Heart left ventricle (tissue), 16 donors: Measurements from ENCODE around the gene BSND. TPM values are rescaled to one million over a fixed set of nuclear protein-coding genes. Genes with fewer than 3 reads are reported as not detected.

Experiments
- ATAC-seq, 4 donors: fragments of 200-7000 bp; cut with Tn5 transposase; one replicate each; pipeline ENCODE4 v1.9.1; 2020 to 2022; ENCODE audit warnings: moderate library complexity in 4 of 4, mild to moderate bottlenecking in 3 of 4, moderate number of reproducible peaks in 1 of 4
- DNase-seq, 5 donors: peaks; one replicate each; pipeline ENCODE4 v3.0.0-alpha.2; 2020
- H3K27ac ChIP-seq, 12 donors: fragments of 200-600 bp; sonication (generic) in 4 of 12; one replicate each; pipeline versions ENCODE4 v1.5.0 to v1.8.0; 2016 to 2022; ENCODE audit warnings: mild to moderate bottlenecking in 2 of 12
- H3K27me3 ChIP-seq, 9 donors: fragments of 200-600 bp; sonication (generic) in 2 of 9; one replicate each; pipeline versions ENCODE4 v1.5.1 to v1.8.0; 2016 to 2022; ENCODE audit warnings: mild to moderate bottlenecking in 3 of 9
- H3K36me3 ChIP-seq, 9 donors: fragments of 200-600 bp; sonication (generic) in 2 of 9; one replicate each; pipeline versions ENCODE4 v1.5.0 to v1.8.0; 2018 to 2022; ENCODE audit warnings: mild to moderate bottlenecking in 2 of 9
- H3K4me1 ChIP-seq, 12 donors: fragments of 200-600 bp; sonication (generic) in 4 of 12; one replicate each; pipeline versions ENCODE4 v1.5.0 to v1.8.0; 2016 to 2022; ENCODE audit warnings: mild to moderate bottlenecking in 3 of 12
- H3K4me3 ChIP-seq, 12 donors: fragments of 200-600 bp; sonication (generic) in 4 of 12; one replicate each; pipeline versions ENCODE4 v1.5.0 to v1.8.0; 2017 to 2022; ENCODE audit warnings: mild to moderate bottlenecking in 9 of 12, moderate library complexity in 4 of 12
- H3K9me3 ChIP-seq, 12 donors: fragments of 200-600 bp; sonication (generic) in 4 of 12; one replicate each; pipeline versions ENCODE4 v1.5.0 to v1.8.0; 2016 to 2022; ENCODE audit warnings: mild to moderate bottlenecking in 1 of 12
- POLR2A ChIP-seq, 2 donors: fragments of 450-650 bp; IDR thresholded peaks; one replicate each; pipeline ENCODE4 v1.6.1; 2017; ENCODE audit warnings: antibody characterized with exemption in 2 of 2, mild to moderate bottlenecking in 2 of 2, moderate library complexity in 2 of 2
- WGBS, 4 donors: extraction: QIAGEN DNeasy Blood & Tissue Kit in 2 of 4; methylation state at CpG; one replicate each; pipeline versions ENCODE4 v1.1.5 to v1.1.7; 2013 to 2018; 5-methylcytosine and 5-hydroxymethylcytosine counted together
- intact Hi-C, 10 donors: fragments of 100-400 bp; cut with DNase I; formaldehyde crosslinking; loops; one replicate each; pipeline versions ENCODE4 v1.11.1 to v1.14.2; 2022
- polyA plus RNA-seq, 2 donors: library from polyadenylated mRNA; stranded (reverse); fragments of 200-250 nt; gene quantifications; one replicate each; pipeline ENCODE4 v1.2.3, GENCODE V29; 2013
- total RNA-seq, 9 donors: library from RNA; depleted of rRNA in 2 of 9; stranded (reverse); fragments of >200 nt in 2 of 9; fragmentation: NEBNext Ultra II Directional in 3 of 9; extraction: Animal tissue kit (Norgen Biotek cat#: 25700) in 3 of 9; gene quantifications; one replicate each; pipeline versions ENCODE4 v1.1.0 to v1.2.4, GENCODE V29; 2016 to 2023
- TF ChIP-seq, protein P1 (sequence below), 12 donors: fragments of 200-600 bp; sonication (generic) in 4 of 12; IDR thresholded peaks; one replicate each; pipeline versions ENCODE4 v1.5.0 to v1.8.0; 2018 to 2022; ENCODE audit warnings: antibody characterized with exemption in 12 of 12, mild to moderate bottlenecking in 5 of 12
- donor health status: ischemic (EF 13 %, LVEDD 7.1; RV severe dilation, severe dysfunction).
- donor health status: healthy with polysubstance abuse.
- donor health status: DM: no; HTN: yes; CAD: no.
- donor health status: DM: no; HTN: no; CAD: no.
- donor health status: ischemic (EF 25% LVEDD 6.9; RV normal size, moderate dysfunction).
- donor health status: ischemic (EF 25% LVEDD 5.7; RV mildly dilated, moderate dysfunction).
- donor health status: healthy.
- donor health status: DM: yes; HTN: yes; CAD: no.
- donor health status: ischemic (EF 35%, LVEDD 5.7; RV mildly dilated, moderate dysfunction).
- donor health status: nonischemic (EF 11% LVEDD 7.7; RV severe dilation, severe dysfunction).
- donor health status: DM: yes; HTN: yes; CAD: no.
- donor health status: PGD.
- donor health status: ischemic (EF 29% LVEDD 5.4; RV normal size, mild dysfunction).
- donor health status: nonischemic (EF 23%, LVEDD 6.1; RV moderate dilation, normal function).

BSND gene
- total and polyA plus RNA-seq, 11 donors = not detected

DNA sequence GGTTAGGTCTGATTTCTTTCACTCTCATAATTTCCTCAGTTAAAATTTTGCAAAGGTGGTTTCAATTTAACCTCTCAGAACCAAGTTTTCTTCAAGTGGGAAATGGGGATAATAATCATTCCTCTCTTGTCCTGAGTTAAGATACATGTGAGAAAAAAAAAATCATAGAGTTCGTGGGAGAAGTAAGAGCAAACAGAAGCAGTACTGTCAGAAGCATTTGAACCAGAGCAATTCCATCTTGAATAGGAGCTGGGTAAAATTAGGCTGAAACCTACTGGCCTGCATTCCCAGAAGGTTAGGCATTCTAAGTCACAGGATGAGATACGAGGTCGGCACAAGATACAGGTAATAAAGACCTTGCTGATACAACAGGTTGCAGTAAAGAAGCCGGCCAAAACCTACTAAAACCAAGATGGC, 46.9 kb upstream of the BSND start:
- Histone ChIP-seq H3K36me3 (no peaks in the 10 kb centered on the region), H3K4me3 (no peak overlapping the region), H3K27ac (no peak overlapping the region), H3K27me3 (no peaks in the 10 kb centered on the region), H3K9me3 (no peaks in the 10 kb centered on the region), H3K4me1 (peaks cover 0 to 13% (median 9%) of the 10 kb centered on the region in 12 donors)
- ATAC-seq (no peak), DNase-seq (no peak)
- TF ChIP-seq POLR2A (IDR thresholded peaks at IDR 0.05) = no peak
- TF ChIP-seq, protein P1, sequence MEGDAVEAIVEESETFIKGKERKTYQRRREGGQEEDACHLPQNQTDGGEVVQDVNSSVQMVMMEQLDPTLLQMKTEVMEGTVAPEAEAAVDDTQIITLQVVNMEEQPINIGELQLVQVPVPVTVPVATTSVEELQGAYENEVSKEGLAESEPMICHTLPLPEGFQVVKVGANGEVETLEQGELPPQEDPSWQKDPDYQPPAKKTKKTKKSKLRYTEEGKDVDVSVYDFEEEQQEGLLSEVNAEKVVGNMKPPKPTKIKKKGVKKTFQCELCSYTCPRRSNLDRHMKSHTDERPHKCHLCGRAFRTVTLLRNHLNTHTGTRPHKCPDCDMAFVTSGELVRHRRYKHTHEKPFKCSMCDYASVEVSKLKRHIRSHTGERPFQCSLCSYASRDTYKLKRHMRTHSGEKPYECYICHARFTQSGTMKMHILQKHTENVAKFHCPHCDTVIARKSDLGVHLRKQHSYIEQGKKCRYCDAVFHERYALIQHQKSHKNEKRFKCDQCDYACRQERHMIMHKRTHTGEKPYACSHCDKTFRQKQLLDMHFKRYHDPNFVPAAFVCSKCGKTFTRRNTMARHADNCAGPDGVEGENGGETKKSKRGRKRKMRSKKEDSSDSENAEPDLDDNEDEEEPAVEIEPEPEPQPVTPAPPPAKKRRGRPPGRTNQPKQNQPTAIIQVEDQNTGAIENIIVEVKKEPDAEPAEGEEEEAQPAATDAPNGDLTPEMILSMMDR (IDR thresholded peaks at IDR 0.05) = no peak
- WGBS, 4 donors = 91 to 95% (median 93%) methylated on average over 4 of the region's 4 CpGs
- intact Hi-C loops = loop anchor here in 8 of 10 donors (2.0 to 5.0 kb wide), 5 partner anchors 43 to 71 kb away; partner anchors contain the start of gene BSND (in 1 of the 8)

GRCh38 chr1:54952950-54953718, 45.6 kb upstream of the BSND start:
- WGBS, 4 donors = 84 to 88% (median 87%) methylated on average over 4 of the region's 4 CpGs
- DNase-seq (no peak), ATAC-seq (no peak)
- intact Hi-C loops = loop anchor here in 1 of 10 donors (5.0 kb wide), 1 partner anchor 69 kb away; no protein-coding TSS in a partner anchor
- H3K4me1 ChIP-seq = peaks cover 0 to 13% (median 9%) of the 10 kb centered on the region in 12 donors
- TF ChIP-seq POLR2A (IDR thresholded peaks at IDR 0.05) = no peak
- TF ChIP-seq, protein P1 (IDR thresholded peaks at IDR 0.05) = no peak
- H3K27me3 ChIP-seq = no peaks in the 10 kb centered on the region
- H3K4me3 ChIP-seq = no peak overlapping the region
- peaks cover 0 to 8% (median 0%) of the 10 kb centered on the region in 12 donors for H3K9me3 ChIP-seq
- H3K36me3 ChIP-seq = no peaks in the 10 kb centered on the region
- no peak overlapping the region for H3K27ac ChIP-seq

DNA sequence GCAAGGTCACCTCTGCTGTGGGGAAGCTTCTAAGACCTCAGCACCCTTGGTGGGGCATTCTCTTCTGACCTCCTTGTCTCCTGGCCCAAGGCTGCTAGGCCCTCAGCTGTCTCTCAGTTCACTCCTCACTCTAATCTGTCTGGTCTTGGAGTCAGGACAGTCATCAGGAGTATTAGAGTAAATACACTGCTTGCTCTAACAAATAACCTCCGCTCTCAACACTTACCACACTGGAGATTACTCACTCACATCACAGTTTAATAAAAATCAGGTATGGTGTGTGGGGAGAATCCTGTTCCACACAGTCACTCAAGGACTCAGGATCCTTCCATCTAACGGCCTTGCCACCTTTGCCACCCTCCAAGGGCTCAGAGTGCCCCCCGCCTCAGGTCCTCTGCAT, 44.9 kb upstream of the BSND start:
- TF ChIP-seq, protein P1 (IDR thresholded peaks at IDR 0.05) = no peak
- TF ChIP-seq POLR2A (IDR thresholded peaks at IDR 0.05) = no peak
- no peaks in the 10 kb centered on the region for H3K36me3 ChIP-seq
- intact Hi-C loops = loop anchor here in 1 of 10 donors (5.0 kb wide), 1 partner anchor 68 kb away; no protein-coding TSS in a partner anchor
- ATAC-seq = no peak
- H3K4me3 ChIP-seq = no peak overlapping the region
- H3K9me3 ChIP-seq = peaks cover 0 to 9% (median 0%) of the 10 kb centered on the region in 12 donors
- H3K4me1 ChIP-seq = peaks cover 0 to 13% (median 9%) of the 10 kb centered on the region in 12 donors
- no peak for DNase-seq
- H3K27ac ChIP-seq = no peak overlapping the region
- WGBS, 4 donors = 79 to 96% (median 89%) methylated on average over 3 of the region's 3 CpGs
- H3K27me3 ChIP-seq = no peaks in the 10 kb centered on the region

- Histone ChIP-seq H3K36me3 (no peaks in the 10 kb centered on the region), H3K4me1 (peaks cover 0 to 9% (median 5%) of the 10 kb centered on the region in 12 donors), H3K9me3 (peaks cover 0 to 9% (median 0%) of the 10 kb centered on the region in 12 donors), H3K27me3 (no peaks in the 10 kb centered on the region), H3K4me3 (no peak overlapping the region), H3K27ac (no peak overlapping the region)
- ATAC-seq (no peak), DNase-seq (no peak)
- 63 to 72% (median 70%) methylated on average over 1 of the region's 1 CpG for WGBS, 4 donors
- TF ChIP-seq, protein P1 (IDR thresholded peaks at IDR 0.05) = no peak
- TF ChIP-seq POLR2A (IDR thresholded peaks at IDR 0.05) = no peak
- intact Hi-C loops = no loop called here
These were observed 43.4 kb upstream of the BSND start for GRCh38 chr1:54955359-54955758.
